GM18861 (cell line): ENCODE data around the gene ERCC1.

Experiments
- ATAC-seq: cut with Tn5 transposase; IDR thresholded peaks from one replicate; pipeline ENCODE4 v1.9.1; 2021; ENCODE audit not compliant: unreplicated experiment

The ERCC1 gene

DNA sequence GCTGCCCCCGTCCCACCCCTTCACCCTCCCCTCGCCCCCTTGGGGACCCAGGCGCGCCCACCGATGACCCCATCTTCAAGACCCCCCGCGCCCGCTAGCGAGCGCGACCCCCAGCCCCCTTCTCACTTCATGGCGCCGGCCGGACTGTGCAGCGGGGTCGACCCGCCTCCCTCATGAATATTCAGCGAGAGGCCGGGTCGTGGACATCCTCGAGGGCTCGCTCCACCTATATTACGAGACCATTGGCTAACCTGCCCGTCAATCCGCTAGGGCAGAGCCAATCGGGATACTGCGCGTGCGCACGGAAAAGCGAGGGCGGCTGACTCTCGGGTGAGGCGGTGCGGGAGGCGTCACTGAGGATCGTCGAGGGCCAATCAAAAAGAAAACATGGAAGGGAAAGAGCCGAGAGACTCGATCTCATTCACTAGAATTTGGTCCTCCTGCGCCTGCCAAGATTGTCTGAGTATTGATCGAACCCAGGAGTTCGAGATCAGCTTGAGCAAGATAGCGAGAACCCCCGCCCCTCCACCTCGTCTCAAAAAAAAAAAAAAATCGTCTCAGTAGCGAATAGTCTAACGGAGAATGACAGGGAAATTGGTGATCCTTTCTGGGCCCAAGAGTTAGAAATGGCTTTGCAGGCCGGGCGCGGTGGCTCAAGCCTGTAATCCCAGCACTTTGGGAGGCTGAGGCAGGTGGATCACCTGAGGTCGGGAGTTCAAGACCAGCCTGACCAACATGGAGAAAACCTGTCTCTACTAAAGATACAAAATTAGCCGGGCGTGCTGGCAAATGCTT lies 53.1 kb downstream of the ERCC1 start, which contains the start of gene ERCC2:
Gene ERCC2 (minus strand): TSS at position 164 of the 795 bp plus-strand sequence. CDS start 33 bp downstream, at position 131.
- ATAC-seq = peak; percentile 95

GRCh38 chr19:45368737-45369340 lies 54.9 kb downstream of the ERCC1 start:
- ATAC-seq = no peak

GRCh38 chr19:45368127-45368526 lies 55.6 kb downstream of the ERCC1 start:
- no peak for ATAC-seq

DNA sequence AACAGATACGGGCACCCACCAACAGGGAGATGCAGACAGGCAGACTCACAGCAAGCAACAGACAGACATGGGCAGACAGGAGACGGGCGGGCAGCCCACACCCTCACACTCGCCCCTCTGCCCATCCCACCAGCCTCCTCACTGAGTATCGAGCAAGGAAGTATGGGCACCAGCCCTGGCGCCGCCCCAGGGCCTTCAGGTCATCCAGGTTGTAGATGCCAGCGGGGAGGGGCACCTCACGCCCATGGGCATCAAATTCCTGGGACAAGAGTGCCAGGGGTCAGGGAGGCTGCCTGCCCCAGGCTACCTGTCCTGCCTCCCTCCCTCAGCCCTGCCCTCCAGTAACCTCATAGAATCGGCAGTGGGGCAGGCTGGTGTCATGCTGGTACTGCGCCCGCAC lies 59.0 kb downstream of the ERCC1 start:
- ATAC-seq = no peak

DNA sequence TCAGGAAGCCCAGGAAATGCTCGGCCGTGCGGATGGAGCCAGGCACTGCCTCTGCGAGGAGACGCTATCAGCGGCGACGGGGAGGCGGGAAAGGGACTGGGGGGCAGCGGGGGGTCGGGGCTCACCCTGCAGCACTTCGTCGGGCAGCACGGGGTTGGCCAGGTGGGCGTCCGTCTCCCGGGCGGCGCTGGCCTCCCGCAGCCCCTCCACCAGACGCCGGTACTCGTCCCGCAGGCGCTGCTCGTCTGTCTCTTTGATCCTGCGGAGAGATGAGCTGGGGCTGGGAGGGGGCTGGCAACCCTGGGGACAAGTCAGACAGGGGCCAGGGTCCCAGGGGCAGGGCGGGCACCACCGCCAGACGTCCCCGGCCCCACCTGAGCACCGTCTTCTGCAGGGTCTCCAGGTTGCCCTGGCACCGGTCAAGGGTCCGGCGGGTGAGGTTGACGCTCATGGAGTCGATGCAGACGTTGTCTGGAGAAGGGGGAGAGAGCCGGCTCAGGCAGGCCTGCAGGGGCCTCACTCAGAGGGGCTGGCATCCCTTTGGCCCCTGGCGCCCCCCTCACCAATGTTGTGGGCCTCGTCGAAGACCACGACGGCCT lies 59.8 kb downstream of the ERCC1 start:
- ATAC-seq = no peak

GRCh38 chr19:45362291-45362690 lies 61.4 kb downstream of the ERCC1 start:
- ATAC-seq = no peak

GRCh38 chr19:45361608-45362007 lies 62.1 kb downstream of the ERCC1 start:
- no peak for ATAC-seq

- no peak for ATAC-seq
Observed at GRCh38 chr19:45358213-45358792, 65.4 kb downstream of the ERCC1 start.

GRCh38 chr19:45357445-45357783 lies 66.3 kb downstream of the ERCC1 start:
- ATAC-seq = no peak
